Peyer's patch (tissue), 4 donors: ENCODE results near the gene MRPL4. TPM values are rescaled to one million over a fixed set of nuclear protein-coding genes. Genes with fewer than 3 reads are reported as not detected.
A peak's percentile ranks its signal among the peaks of the same experiment; 100 is the strongest.

ENCODE experiments used
- DNase-seq, 3 donors: peaks; one replicate each; pipeline ENCODE4 v3.0.0-alpha.2; 2017 to 2019
- H3K27ac ChIP-seq, 4 donors: fragments of 200-600 bp; sonication (generic); one replicate each; pipeline ENCODE4 v1.5.1; 2016 to 2019
- H3K27me3 ChIP-seq, 2 donors: fragments of 200-600 bp; sonication (generic); one replicate each; pipeline ENCODE4 v1.5.1; 2019
- H3K36me3 ChIP-seq, 3 donors: fragments of 200-600 bp; sonication (generic); one replicate each; pipeline ENCODE4 v1.5.1; 2016 to 2019
- H3K4me1 ChIP-seq, 4 donors: fragments of 200-600 bp; sonication (generic); one replicate each; pipeline ENCODE4 v1.5.1; 2016 to 2019
- H3K4me3 ChIP-seq, 4 donors: fragments of 200-600 bp; sonication (generic); 1 replicate in 3 of 4; 2 replicates in 1 of 4; pipeline ENCODE4 v1.5.1; 2016 to 2019; ENCODE audit warnings: mild to moderate bottlenecking in 1 of 4
- H3K9me3 ChIP-seq, 4 donors: fragments of 200-600 bp; sonication (generic); one replicate each; pipeline ENCODE4 v1.5.1; 2016 to 2019; ENCODE audit warnings: mild to moderate bottlenecking in 1 of 4
- POLR2A ChIP-seq, 2 donors: fragments of 450-650 bp; IDR thresholded peaks; one replicate each; pipeline ENCODE4 v1.5.1; 2017; ENCODE audit warnings: antibody characterized with exemption in 2 of 2, mild to moderate bottlenecking in 2 of 2, moderate library complexity in 2 of 2
- total RNA-seq, 4 donors: library from RNA; depleted of rRNA; stranded (reverse); fragments of >200 nt; gene quantifications; one replicate each; pipeline ENCODE4 v1.1.0, GENCODE V29; 2016
- TF ChIP-seq, protein P1 (sequence below), 6 experiments: fragments of 450-650 bp in 4 of 6; fragments of 200-600 bp in 2 of 6; sonication (generic) in 1 of 6; IDR thresholded peaks; one replicate each; pipeline ENCODE4 v1.5.1; 2017 to 2019; ENCODE audit warnings: antibody characterized with exemption in 6 of 6, mild to moderate bottlenecking in 3 of 6, moderate library complexity in 1 of 6

Gene MRPL4
- total RNA-seq, 4 donors from 2014 or later, result 43.8 to 49.6 (median 45.3) TPM

DNA sequence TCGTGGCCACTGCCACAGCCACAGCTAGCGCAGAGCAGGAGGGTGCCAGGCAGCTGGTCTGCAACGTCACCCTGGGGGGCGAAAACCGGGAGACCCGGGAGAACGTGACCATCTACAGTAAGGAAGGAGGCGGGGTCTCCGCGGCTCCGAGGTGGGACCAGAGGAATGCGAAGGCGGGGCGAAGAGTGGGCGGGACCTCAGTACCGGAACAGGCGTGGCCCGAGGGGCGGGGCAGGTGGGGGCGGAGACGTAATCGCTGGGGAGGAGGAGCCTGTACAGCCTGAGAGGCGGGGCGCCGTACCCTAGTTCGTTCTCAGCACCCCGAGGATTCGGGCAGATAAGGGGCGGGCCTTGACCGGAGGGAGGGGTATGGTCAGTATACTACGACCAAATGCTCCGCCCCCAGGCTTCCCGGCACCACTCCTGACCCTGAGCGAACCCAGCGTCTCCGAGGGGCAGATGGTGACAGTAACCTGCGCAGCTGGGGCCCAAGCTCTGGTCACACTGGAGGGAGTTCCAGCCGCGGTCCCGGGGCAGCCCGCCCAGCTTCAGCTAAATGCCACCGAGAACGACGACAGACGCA lies 40.3 kb downstream of the MRPL4 start:
- no peak for TF ChIP-seq POLR2A (IDR thresholded peaks at IDR 0.05)
- TF ChIP-seq, protein P1, sequence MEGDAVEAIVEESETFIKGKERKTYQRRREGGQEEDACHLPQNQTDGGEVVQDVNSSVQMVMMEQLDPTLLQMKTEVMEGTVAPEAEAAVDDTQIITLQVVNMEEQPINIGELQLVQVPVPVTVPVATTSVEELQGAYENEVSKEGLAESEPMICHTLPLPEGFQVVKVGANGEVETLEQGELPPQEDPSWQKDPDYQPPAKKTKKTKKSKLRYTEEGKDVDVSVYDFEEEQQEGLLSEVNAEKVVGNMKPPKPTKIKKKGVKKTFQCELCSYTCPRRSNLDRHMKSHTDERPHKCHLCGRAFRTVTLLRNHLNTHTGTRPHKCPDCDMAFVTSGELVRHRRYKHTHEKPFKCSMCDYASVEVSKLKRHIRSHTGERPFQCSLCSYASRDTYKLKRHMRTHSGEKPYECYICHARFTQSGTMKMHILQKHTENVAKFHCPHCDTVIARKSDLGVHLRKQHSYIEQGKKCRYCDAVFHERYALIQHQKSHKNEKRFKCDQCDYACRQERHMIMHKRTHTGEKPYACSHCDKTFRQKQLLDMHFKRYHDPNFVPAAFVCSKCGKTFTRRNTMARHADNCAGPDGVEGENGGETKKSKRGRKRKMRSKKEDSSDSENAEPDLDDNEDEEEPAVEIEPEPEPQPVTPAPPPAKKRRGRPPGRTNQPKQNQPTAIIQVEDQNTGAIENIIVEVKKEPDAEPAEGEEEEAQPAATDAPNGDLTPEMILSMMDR (IDR thresholded peaks at IDR 0.05), result no peak
- H3K27ac ChIP-seq, result peak overlapping the region in 1 of 4 donors; percentile 12
- peak overlapping the region; percentile 29 to 49 (median 36) for H3K4me3 ChIP-seq
- peaks cover 0 to 68% of the 10 kb centered on the region in 2 donors for H3K27me3 ChIP-seq
- no peaks in the 10 kb centered on the region for H3K9me3 ChIP-seq
- H3K36me3 ChIP-seq, result no peaks in the 10 kb centered on the region
- H3K4me1 ChIP-seq, result peaks cover 0 to 85% (median 67%) of the 10 kb centered on the region in 4 donors
- DNase-seq, result peak; percentile 76 to 92 (median 90)

DNA sequence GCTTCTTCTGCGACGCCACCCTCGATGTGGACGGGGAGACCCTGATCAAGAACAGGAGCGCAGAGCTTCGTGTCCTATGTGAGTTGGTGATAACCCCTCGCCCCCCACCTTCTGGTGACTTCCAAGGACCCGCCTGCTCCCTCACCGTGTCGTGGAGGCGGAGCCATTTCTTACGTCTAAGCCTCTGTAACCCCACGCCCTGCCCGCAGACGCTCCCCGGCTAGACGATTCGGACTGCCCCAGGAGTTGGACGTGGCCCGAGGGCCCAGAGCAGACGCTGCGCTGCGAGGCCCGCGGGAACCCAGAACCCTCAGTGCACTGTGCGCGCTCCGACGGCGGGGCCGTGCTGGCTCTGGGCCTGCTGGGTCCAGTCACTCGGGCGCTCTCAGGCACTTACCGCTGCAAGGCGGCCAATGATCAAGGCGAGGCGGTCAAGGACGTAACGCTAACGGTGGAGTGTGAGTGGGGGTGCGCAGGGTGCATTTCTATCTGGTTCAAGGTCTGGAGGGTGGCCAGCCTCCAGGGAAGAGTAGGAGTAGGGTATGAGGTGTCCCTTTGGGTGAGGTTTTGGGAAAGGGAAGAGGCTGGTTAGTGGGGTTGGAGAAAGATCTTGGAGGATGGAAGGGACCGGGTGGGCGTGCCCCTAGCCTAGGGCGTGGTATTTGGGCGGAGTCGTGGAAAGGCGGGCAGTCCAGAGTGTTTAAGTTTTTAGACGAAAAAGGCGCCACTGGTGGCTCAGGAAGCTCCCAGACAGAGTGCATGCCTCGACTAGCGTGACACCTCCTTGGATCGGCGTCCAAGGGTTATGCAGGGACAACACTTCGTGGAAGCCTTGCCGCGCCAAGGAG lies 41.0 kb downstream of the MRPL4 start:
- peak in 1 of 3 donors; percentile 52 for DNase-seq
- peaks cover 0 to 79% (median 61%) of the 10 kb centered on the region in 4 donors for H3K4me1 ChIP-seq

DNA sequence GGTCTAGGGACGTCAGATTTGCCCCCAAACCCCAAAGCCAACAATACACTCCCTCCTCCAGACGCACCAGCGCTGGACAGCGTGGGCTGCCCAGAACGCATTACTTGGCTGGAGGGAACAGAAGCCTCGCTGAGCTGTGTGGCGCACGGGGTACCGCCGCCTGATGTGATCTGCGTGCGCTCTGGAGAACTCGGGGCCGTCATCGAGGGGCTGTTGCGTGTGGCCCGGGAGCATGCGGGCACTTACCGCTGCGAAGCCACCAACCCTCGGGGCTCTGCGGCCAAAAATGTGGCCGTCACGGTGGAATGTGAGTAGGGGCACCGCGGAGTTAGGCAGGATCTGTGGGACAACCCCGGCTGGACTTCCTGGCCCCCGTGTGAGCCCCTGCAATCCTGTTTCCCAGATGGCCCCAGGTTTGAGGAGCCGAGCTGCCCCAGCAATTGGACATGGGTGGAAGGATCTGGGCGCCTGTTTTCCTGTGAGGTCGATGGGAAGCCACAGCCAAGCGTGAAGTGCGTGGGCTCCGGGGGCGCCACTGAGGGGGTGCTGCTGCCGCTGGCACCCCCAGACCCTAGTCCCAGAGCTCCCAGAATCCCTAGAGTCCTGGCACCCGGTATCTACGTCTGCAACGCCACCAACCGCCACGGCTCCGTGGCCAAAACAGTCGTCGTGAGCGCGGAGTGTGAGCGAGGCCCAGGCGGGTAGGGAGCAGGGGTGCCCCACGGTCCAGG lies 41.8 kb downstream of the MRPL4 start:
- Histone ChIP-seq H3K27me3 (peaks cover 0 to 62% of the 10 kb centered on the region in 2 donors), H3K27ac (no peak overlapping the region), H3K9me3 (no peaks in the 10 kb centered on the region), H3K36me3 (no peaks in the 10 kb centered on the region), H3K4me1 (peaks cover 0 to 71% (median 53%) of the 10 kb centered on the region in 4 donors), H3K4me3 (no peak overlapping the region)
- no peak for DNase-seq
- TF ChIP-seq, protein P1 (IDR thresholded peaks at IDR 0.05), result no peak
- no peak for TF ChIP-seq POLR2A (IDR thresholded peaks at IDR 0.05)

More for the DNA sequence above, 41.0 kb downstream of the MRPL4 start:
- H3K36me3 ChIP-seq, result no peaks in the 10 kb centered on the region
- H3K27ac ChIP-seq, result peak overlapping the region in 1 of 4 donors; percentile 12
- H3K27me3 ChIP-seq, result peaks cover 0 to 64% of the 10 kb centered on the region in 2 donors
- H3K9me3 ChIP-seq, result no peaks in the 10 kb centered on the region
- peak overlapping the region in 3 of 4 donors; percentile 36 to 49 (median 37) for H3K4me3 ChIP-seq
- no peak for TF ChIP-seq POLR2A (IDR thresholded peaks at IDR 0.05)
- TF ChIP-seq, protein P1 (IDR thresholded peaks at IDR 0.05), result no peak

DNA sequence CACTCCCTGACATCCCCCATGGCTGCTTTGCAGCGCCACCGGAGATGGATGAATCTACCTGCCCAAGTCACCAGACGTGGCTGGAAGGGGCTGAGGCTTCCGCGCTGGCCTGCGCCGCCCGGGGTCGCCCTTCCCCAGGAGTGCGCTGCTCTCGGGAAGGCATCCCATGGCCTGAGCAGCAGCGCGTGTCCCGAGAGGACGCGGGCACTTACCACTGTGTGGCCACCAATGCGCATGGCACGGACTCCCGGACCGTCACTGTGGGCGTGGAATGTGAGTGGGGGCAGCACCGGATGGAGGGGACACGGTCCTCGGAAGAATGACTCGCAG lies 42.3 kb downstream of the MRPL4 start:
- DNase-seq, result peak in 1 of 3 donors; percentile 55
- Histone ChIP-seq H3K9me3 (no peaks in the 10 kb centered on the region), H3K27me3 (peaks cover 0 to 59% of the 10 kb centered on the region in 2 donors), H3K4me3 (no peak overlapping the region), H3K36me3 (no peaks in the 10 kb centered on the region), H3K27ac (no peak overlapping the region), H3K4me1 (peaks cover 0 to 66% (median 49%) of the 10 kb centered on the region in 4 donors)
- TF ChIP-seq POLR2A (IDR thresholded peaks at IDR 0.05), result no peak
- TF ChIP-seq, protein P1 (IDR thresholded peaks at IDR 0.05), result peak in 3 of 6 experiments; percentile 9 to 11 (median 11)

DNA sequence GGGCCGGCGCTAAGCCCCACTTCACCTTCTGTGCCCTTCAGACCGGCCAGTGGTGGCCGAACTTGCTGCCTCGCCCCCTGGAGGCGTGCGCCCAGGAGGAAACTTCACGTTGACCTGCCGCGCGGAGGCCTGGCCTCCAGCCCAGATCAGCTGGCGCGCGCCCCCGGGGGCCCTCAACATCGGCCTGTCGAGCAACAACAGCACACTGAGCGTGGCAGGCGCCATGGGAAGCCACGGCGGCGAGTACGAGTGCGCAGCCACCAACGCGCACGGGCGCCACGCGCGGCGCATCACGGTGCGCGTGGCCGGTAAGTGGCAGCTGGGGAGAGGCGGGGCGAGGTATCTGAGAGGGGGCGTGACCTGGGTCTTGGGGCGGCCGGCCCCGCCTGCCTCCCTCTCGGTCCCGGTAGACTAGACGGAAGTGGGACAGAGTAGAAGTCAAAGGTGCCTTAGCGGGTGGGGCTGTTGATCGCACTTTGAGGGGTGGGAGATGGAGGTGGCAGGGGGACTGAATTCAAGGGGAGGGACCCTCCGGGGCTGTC lies 43.4 kb downstream of the MRPL4 start:
- peaks cover 0 to 48% of the 10 kb centered on the region in 2 donors for H3K27me3 ChIP-seq
- no peaks in the 10 kb centered on the region for H3K9me3 ChIP-seq
- TF ChIP-seq, protein P1 (IDR thresholded peaks at IDR 0.05), result peak in 1 of 6 experiments; percentile 3
- TF ChIP-seq POLR2A (IDR thresholded peaks at IDR 0.05), result no peak
- peaks cover 0 to 55% (median 38%) of the 10 kb centered on the region in 4 donors for H3K4me1 ChIP-seq
- H3K27ac ChIP-seq, result no peak overlapping the region
- no peaks in the 10 kb centered on the region for H3K36me3 ChIP-seq
- DNase-seq, result peak; percentile 69 to 88 (median 73)
- peak overlapping the region; percentile 24 to 46 (median 37) for H3K4me3 ChIP-seq
